ENCODE measurements around the gene PAPLN. TPM values are rescaled to one million over a fixed set of nuclear protein-coding genes. Genes with fewer than 3 reads are reported as not detected.

Gene PAPLN
- total RNA-seq, 2 donors from 2014 or later: 3.1 to 7.5 TPM

GRCh38 chr14:73242357-73242901 is 5.1 kb downstream of the PAPLN start:
- intact Hi-C loops (cut with DNase I): no loop called here

GRCh38 chr14:73243341-73243740 is 6.0 kb downstream of the PAPLN start:
- no peak for ATAC-seq
- intact Hi-C loops (cut with DNase I): no loop called here

More at GRCh38 chr14:73242357-73242901, 5.1 kb downstream of the PAPLN start:
- peak in 1 of 2 donors; percentile 10 for ATAC-seq
- DNase-seq: no peak

GRCh38 chr14:73243748-73244147 is 6.4 kb downstream of the PAPLN start:
- ATAC-seq: no peak

More at GRCh38 chr14:73243341-73243740, 6.0 kb downstream of the PAPLN start:
- no peak for DNase-seq

DNA sequence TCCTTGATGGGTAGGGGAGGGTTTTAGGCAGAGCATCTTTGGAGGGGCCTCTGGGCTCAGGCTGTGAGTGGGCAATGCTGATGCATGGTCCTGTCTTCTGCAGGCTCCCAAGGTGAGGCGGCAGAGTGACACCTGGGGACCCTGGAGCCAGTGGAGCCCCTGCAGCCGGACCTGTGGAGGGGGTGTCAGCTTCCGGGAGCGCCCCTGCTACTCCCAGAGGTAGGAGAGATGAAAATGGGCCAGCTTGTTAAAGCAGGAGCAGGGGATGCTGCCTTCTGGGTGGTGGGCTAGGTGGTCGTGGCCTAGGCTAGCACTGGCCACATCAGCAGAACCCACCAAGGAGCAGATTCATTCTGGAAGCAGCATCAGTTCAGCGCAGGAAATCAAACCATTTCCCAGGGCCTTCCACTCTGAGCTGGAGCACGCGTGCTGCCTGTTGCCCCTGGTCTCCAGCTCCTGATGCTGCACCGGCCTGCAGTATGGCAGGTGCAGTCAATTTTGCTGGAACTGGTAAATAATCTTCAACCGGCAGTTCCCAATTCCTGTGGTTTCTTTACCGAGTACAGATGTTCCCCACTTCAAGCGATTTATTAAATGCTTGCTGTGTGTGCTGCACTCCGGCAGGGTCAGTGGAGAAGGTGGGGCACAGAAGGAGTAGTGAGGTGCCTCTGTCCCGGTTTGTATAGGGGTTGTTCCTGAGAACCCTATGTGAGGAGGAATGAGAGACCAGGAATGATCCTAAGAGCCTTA is 7.4 kb downstream of the PAPLN start:
- DNase-seq (no peak), ATAC-seq (no peak)
- intact Hi-C loops (cut with DNase I): no loop called here

More at GRCh38 chr14:73243748-73244147, 6.4 kb downstream of the PAPLN start:
- no peak for DNase-seq
- intact Hi-C loops (cut with DNase I): no loop called here

DNA sequence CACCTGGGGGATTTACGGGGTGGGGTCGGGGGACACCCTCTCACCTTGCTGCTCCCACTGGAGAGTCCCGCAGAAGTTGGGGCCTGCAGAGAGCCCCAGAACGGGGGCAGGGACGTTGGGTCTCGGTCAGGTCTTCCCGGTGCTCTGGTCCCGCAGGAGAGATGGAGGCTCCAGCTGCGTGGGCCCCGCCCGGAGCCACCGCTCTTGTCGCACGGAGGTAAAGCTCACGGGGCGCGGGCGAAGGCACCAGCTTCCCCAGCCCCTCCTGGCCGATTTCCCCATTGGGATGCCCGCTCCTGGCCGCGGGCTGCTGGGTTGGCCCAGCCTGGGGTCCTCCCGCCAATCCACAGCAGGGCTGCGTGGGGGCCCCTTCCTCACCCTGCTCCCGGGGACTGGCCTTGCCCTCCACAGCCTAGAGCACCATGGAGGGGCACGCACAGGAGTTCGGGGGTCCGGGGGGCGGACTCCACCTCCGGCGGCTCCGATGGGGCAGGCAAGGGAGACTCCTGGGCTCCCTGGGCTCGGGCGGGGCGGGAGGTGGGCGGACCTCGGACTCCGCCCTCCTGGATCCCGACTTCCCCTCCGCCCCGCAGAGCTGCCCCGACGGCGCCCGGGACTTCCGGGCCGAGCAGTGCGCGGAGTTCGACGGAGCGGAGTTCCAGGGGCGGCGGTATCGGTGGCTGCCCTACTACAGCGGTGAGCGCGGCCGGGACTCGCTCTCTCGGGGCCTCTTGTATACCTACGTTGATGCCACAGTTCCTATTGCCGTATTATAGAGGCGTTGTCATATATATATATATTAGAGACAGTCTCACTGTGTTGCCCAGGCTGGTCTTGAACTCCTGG is 8.4 kb downstream of the PAPLN start:
- intact Hi-C loops (cut with DNase I): no loop called here
- DNase-seq: peak; percentile 72
- peak; percentile 81 to 84 for ATAC-seq

DNA sequence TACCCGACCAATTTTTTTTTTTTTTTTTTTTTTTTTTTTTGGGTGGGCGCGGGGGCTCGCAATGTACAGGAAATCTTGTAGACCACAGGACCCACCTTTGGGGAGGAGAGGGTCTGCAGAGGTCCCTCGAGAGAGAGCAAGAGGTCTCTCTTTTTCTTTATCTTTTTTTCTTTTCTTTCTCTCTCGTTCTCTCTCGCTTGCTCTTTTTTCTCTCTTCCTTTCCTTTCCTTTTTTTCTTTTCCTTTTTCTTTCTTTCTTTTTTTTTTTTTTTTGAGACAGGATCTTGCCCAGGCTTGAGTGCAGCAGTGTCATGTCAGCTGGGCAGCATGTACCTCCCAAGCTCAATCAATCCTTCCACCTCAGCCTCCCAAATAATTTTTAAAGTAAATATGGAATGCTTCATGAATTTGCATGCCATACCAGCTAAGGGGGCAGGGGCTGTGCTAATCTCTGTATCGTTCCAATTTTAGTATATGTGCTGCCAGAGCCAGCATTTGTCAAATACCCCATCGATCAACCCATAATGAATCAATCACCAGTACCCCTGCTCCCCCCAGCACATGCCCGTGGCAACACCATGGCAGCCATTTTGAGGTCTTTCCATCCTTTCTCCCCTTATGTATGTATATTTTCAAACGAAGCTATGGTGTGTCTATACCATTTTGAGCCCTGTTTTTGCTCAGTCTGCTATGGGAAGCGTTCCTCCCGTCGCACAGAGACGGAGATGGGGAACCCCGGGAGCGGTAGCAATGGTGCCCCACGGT is 9.3 kb downstream of the PAPLN start:
- ATAC-seq: no peak
- DNase-seq: no peak
- intact Hi-C loops (cut with DNase I): no loop called here

GRCh38 chr14:73248108-73248868 is 11.0 kb downstream of the PAPLN start:
- ATAC-seq (no peak), DNase-seq (no peak)
- intact Hi-C loops (cut with DNase I): no loop called here

- DNase-seq (no peak), ATAC-seq (no peak)
- intact Hi-C loops (cut with DNase I): no loop called here
Measured at GRCh38 chr14:73249108-73249507, 11.8 kb downstream of the PAPLN start.

GRCh38 chr14:73249564-73250316 is 12.4 kb downstream of the PAPLN start:
- intact Hi-C loops (cut with DNase I): no loop called here
- ATAC-seq: no peak

GRCh38 chr14:73250317-73250713 is 13.0 kb downstream of the PAPLN start:
- intact Hi-C loops (cut with DNase I): no loop called here
- ATAC-seq (no peak), DNase-seq (no peak)

More at GRCh38 chr14:73249564-73250316, 12.4 kb downstream of the PAPLN start:
- DNase-seq: no peak

DNA sequence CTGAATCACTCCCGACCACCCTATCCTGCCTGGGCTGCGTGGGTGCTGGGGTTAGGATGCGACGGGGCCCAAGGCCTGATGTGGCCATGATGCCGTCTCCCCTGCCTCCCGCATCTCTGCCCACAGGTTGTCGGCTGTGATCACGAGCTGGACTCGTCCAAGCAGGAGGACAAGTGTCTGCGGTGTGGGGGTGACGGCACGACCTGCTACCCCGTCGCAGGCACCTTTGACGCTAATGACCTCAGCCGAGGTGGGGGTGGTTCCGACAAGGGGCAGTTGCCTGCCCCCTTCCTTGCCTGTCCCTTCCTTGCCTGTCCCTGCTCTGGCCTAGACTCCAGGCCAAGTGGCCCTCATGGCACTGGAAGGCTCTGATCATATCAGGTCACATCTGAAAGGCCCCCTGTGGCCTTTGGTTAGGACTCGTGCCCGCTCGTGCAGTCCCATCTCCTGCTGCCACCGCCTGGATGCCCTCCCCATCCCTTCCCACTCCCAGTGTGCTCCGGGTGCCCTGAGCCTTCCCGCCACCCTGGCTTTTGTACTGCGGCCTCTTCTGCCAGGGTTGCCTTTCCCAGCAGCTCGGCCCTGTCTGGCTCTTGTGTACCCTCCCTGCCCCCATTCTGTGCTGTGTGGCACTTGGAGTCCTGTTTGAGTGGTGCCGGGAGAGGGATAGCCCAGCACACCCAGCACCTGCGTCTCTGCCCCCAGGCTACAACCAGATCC is 13.6 kb downstream of the PAPLN start:
- DNase-seq (no peak), ATAC-seq (no peak)
- intact Hi-C loops (cut with DNase I): no loop called here

- intact Hi-C loops (cut with DNase I): no loop called here
Measured at GRCh38 chr14:73251516-73252215, 14.4 kb downstream of the PAPLN start.

DNA sequence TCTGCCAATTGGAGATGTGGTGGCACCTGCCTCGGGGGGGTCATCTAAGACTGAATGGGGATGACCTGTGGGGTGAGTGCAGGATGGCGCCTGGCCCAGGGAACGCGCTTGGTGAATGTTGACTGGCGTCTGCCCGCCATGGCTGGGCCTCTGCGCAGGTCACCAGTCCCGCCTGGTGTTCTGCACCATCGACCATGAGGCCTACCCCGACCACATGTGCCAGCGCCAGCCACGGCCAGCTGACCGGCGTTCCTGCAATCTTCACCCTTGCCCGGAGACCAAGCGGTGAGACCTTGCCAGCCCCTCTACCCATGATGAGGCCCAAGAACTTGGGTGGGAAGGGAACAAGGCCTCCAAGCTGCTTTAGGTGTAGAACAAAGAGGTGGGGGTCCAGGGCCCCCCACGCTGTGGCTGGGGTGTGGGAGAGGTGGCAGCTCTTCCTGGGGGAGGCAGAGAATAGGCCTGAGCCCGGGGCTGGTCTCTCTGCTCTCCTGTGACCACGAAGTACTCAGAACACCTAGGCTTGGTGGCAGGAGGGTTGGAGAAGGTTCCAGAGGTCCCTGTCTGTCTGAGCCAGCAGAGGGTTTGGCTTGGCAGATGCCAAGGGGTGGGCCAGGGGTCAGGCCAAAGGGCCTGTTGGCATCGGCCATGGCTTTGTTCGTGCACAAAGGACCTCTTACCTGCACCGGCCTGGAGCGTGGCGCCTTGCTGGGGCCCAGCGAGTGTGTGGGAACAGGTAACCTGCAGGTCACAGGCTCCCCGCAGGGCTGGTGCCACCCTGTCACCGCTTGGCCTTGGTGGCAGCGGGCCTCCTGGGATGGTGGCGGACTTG is 15.4 kb downstream of the PAPLN start:
- ATAC-seq (no peak), DNase-seq (no peak)
- intact Hi-C loops (cut with DNase I): no loop called here

More at GRCh38 chr14:73251516-73252215, 14.4 kb downstream of the PAPLN start:
- ATAC-seq: no peak
- DNase-seq: no peak

DNA sequence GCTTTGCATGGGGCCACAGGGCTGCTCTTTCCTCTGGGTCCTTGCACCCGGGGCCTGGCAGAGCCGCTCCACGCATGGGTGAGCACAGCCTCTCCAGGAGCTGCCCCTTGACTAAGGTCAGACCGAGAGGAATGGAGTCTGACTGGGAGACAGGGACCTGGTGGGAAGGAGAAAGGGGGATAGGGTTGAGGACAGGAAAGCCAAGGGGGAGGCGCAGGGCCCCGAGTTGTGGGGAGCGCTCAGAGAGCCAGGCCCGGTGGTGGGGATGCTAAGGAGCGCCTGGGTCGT is 16.0 kb downstream of the PAPLN start:
- no peak for ATAC-seq

GRCh38 chr14:73253721-73254120 is 16.4 kb downstream of the PAPLN start:
- ATAC-seq (no peak), DNase-seq (peak; percentile 18)
- intact Hi-C loops (cut with DNase I): no loop called here

More for the DNA sequence above, 16.0 kb downstream of the PAPLN start:
- no peak for DNase-seq
- intact Hi-C loops (cut with DNase I): no loop called here

Measured in left cardiac atrium (tissue), 4 donors.